KMS-11 (cell line): ENCODE results near the gene STARD4.

ENCODE experiments used
- H2AFZ ChIP-seq: fragments of 200-600 bp; sonication (generic); 2 replicates; pipeline ENCODE4 v1.6.1; 2016; ENCODE audit warnings: antibody characterized with exemption, mixed run types, low read depth
- H3K27ac ChIP-seq: fragments of 200-600 bp; sonication (generic); 2 replicates; pipeline ENCODE4 v1.6.1; 2016; ENCODE audit warnings: mild to moderate bottlenecking, mixed run types
- H3K27me3 ChIP-seq: fragments of 200-600 bp; sonication (generic); 2 replicates; pipeline ENCODE4 v1.6.1; 2017; ENCODE audit warnings: mild to moderate bottlenecking, low read depth, mixed run types, moderate library complexity; ENCODE audit not compliant: insufficient read depth
- H3K36me3 ChIP-seq: fragments of 200-600 bp; sonication (generic); 2 replicates; pipeline ENCODE4 v1.6.1; 2017; ENCODE audit warnings: mild to moderate bottlenecking, mixed run types; ENCODE audit not compliant: insufficient read depth
- H3K4me1 ChIP-seq: fragments of 200-600 bp; sonication (generic); 2 replicates; pipeline ENCODE4 v1.6.1; 2016; ENCODE audit warnings: mild to moderate bottlenecking, low read depth, mixed run types; ENCODE audit not compliant: poor library complexity, severe bottlenecking
- H3K4me2 ChIP-seq: fragments of 200-600 bp; sonication (generic); 2 replicates; pipeline ENCODE4 v1.7.0; 2016; ENCODE audit warnings: mild to moderate bottlenecking, mixed run types
- H3K4me3 ChIP-seq: fragments of 200-600 bp; sonication (generic); IDR thresholded peaks from 2 replicates; pipeline ENCODE4 v1.6.1; 2017; ENCODE audit warnings: low read depth, low read length, mixed read lengths; ENCODE audit not compliant: insufficient read depth
- H3K79me2 ChIP-seq: fragments of 200-600 bp; sonication (generic); 2 replicates; pipeline ENCODE4 v1.6.1; 2016; ENCODE audit warnings: low read depth, mixed run types; ENCODE audit not compliant: insufficient read depth
- H3K9ac ChIP-seq: fragments of 200-600 bp; sonication (generic); 2 replicates; pipeline ENCODE4 v1.6.1; 2016; ENCODE audit warnings: mild to moderate bottlenecking, mixed run types
- H4K20me1 ChIP-seq: fragments of 200-600 bp; sonication (generic); 2 replicates; pipeline ENCODE4 v1.6.1; 2016; ENCODE audit warnings: mild to moderate bottlenecking, mixed run types; ENCODE audit not compliant: insufficient read depth
- TF ChIP-seq, protein P1 (sequence below): fragments of 200-600 bp; sonication (generic); conservative IDR thresholded peaks from 2 replicates; pipeline ENCODE4 v1.6.1; 2017; ENCODE audit warnings: low read depth, mild to moderate bottlenecking, antibody characterized with exemption, low read length, moderate library complexity, mixed read lengths

Gene STARD4

DNA sequence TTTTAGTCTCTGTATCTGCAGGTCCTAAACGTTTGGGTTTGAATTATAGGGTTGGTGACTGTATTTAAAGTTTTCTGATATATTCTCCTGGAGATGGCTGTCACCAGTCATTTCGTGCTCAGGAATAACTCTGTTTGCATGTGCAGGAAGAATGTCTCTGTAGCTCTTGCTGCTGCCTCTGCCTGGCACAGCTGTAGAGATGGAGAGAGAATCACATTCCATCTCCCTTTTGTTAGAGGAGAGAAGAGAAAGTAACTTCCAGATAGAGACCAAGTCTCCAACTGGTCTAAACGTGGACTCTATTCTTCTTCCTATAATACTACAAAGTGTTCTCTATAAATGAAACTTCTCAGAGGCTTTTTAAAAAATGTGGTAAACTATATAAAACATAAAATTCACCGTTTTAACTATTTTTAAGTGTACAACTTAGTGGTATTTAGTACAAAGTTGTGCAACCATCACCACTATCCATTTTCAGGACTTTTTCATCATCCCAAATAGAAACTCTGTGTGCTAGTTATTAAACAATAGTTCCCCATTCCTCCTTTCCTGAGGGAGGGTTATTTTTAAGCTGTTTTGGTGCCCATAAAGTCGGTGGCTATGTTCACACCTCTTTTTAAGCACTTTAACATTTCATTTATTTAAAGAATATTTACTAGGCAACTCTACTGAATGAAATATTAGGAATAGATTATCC, 20.7 kb upstream of the STARD4 start:
- Histone ChIP-seq H3K79me2 (no peaks in the 10 kb centered on the region), H3K4me1 (no peaks in the 10 kb centered on the region), H3K9ac (no peak overlapping the region), H3K4me3 (no peak overlapping the region), H3K36me3 (no peaks in the 10 kb centered on the region), H3K27me3 (no peaks in the 10 kb centered on the region), H4K20me1 (no peaks in the 10 kb centered on the region), H2AFZ (no peak overlapping the region), H3K4me2 (no peak overlapping the region), H3K27ac (no peak overlapping the region)
- TF ChIP-seq, protein P1, sequence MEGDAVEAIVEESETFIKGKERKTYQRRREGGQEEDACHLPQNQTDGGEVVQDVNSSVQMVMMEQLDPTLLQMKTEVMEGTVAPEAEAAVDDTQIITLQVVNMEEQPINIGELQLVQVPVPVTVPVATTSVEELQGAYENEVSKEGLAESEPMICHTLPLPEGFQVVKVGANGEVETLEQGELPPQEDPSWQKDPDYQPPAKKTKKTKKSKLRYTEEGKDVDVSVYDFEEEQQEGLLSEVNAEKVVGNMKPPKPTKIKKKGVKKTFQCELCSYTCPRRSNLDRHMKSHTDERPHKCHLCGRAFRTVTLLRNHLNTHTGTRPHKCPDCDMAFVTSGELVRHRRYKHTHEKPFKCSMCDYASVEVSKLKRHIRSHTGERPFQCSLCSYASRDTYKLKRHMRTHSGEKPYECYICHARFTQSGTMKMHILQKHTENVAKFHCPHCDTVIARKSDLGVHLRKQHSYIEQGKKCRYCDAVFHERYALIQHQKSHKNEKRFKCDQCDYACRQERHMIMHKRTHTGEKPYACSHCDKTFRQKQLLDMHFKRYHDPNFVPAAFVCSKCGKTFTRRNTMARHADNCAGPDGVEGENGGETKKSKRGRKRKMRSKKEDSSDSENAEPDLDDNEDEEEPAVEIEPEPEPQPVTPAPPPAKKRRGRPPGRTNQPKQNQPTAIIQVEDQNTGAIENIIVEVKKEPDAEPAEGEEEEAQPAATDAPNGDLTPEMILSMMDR = no peak

DNA sequence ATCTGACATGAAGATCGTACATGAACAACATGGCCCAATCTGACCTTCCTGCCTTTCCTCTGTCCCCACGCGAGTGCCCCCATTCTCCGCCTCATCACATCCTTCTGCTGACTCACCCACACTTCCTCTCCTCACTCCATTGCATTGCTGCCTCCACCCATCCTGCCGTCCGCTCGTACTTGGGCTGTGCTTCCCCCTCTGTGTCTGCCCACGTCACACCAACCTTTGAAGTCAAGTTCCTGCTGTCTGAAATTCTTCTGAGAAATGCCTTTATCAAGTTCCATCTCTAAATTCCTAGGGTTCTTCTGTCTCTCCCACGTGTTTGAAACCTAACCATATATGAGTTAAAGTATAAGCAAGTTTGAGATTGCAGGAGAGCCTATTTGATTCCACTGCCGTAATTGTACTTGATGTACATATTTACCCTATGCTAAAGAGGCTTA, 18.0 kb upstream of the STARD4 start:
- Histone ChIP-seq H3K9ac (no peak overlapping the region), H3K36me3 (no peaks in the 10 kb centered on the region), H4K20me1 (no peaks in the 10 kb centered on the region), H3K4me3 (no peak overlapping the region), H3K27ac (no peak overlapping the region), H3K79me2 (no peaks in the 10 kb centered on the region), H3K4me1 (no peaks in the 10 kb centered on the region), H3K4me2 (no peak overlapping the region), H2AFZ (no peak overlapping the region), H3K27me3 (no peaks in the 10 kb centered on the region)
- TF ChIP-seq, protein P1 = no peak

- Histone ChIP-seq H3K4me1 (no peaks in the 10 kb centered on the region), H3K36me3 (no peaks in the 10 kb centered on the region), H3K27ac (no peak overlapping the region), H3K4me2 (no peak overlapping the region), H3K9ac (no peak overlapping the region), H4K20me1 (no peaks in the 10 kb centered on the region), H2AFZ (no peak overlapping the region), H3K79me2 (no peaks in the 10 kb centered on the region), H3K4me3 (no peak overlapping the region), H3K27me3 (no peaks in the 10 kb centered on the region)
- TF ChIP-seq, protein P1 = no peak
These were observed 15.7 kb upstream of the STARD4 start for GRCh38 chr5:111528056-111528455.

GRCh38 chr5:111520908-111521307, 8.6 kb upstream of the STARD4 start:
- H2AFZ ChIP-seq = no peak overlapping the region
- no peak overlapping the region for H3K9ac ChIP-seq
- TF ChIP-seq, protein P1 = no peak
- no peak overlapping the region for H3K27ac ChIP-seq
- no peaks in the 10 kb centered on the region for H3K36me3 ChIP-seq
- H3K4me1 ChIP-seq = no peaks in the 10 kb centered on the region
- H3K4me2 ChIP-seq = no peak overlapping the region
- H3K4me3 ChIP-seq = no peak overlapping the region
- H3K27me3 ChIP-seq = no peaks in the 10 kb centered on the region
- H3K79me2 ChIP-seq = no peaks in the 10 kb centered on the region
- H4K20me1 ChIP-seq = no peaks in the 10 kb centered on the region
